Transverse colon (tissue), 4 donors: ENCODE results near the gene ZGLP1. TPM values are rescaled to one million over a fixed set of nuclear protein-coding genes. Genes with fewer than 3 reads are reported as not detected.

ENCODE experiments used
- DNase-seq: peaks from one replicate; pipeline ENCODE4 v3.0.0-alpha.2; 2019
- H3K27ac ChIP-seq, 4 donors: fragments of 200-600 bp; sonication (generic); 2 replicates each; pipeline ENCODE4 v1.5.1; 2016 to 2018; ENCODE audit warnings: inconsistent platforms in 4 of 4
- H3K27me3 ChIP-seq: fragments of 200-600 bp; sonication (generic); 2 replicates; pipeline ENCODE4 v1.5.1; 2017; ENCODE audit warnings: inconsistent platforms
- H3K36me3 ChIP-seq, 4 donors: fragments of 200-600 bp; sonication (generic); 2 replicates each; pipeline ENCODE4 v1.5.1; 2017 to 2019; ENCODE audit warnings: inconsistent platforms in 4 of 4
- H3K4me1 ChIP-seq, 4 donors: fragments of 200-600 bp; sonication (generic); 2 replicates each; pipeline ENCODE4 v1.5.1; 2017 to 2020; ENCODE audit warnings: inconsistent platforms in 4 of 4
- H3K4me3 ChIP-seq, 4 donors: fragments of 200-600 bp; sonication (generic); 1 replicate in 1 of 4; 2 replicates in 3 of 4; pipeline versions ENCODE4 v1.5.1 to v1.6.1; 2017 to 2019; ENCODE audit warnings: inconsistent platforms in 4 of 4
- H3K9me3 ChIP-seq, 2 donors: fragments of 200-600 bp; sonication (generic); 2 replicates each; pipeline ENCODE4 v1.5.1; 2017 to 2019; ENCODE audit warnings: inconsistent platforms in 2 of 2
- EP300 ChIP-seq: sonication (generic); formaldehyde crosslinking; IDR thresholded peaks from one replicate; pipeline ENCODE4 v1.6.1; 2017; ENCODE audit warnings: antibody characterized with exemption, low read depth
- POLR2A ChIP-seq: fragments of 450-650 bp; IDR thresholded peaks from one replicate; pipeline ENCODE4 v1.6.1; 2016; ENCODE audit warnings: antibody characterized with exemption, mild to moderate bottlenecking, moderate library complexity
- POLR2AphosphoS5 ChIP-seq, 3 donors: sonication (generic); formaldehyde crosslinking; IDR thresholded peaks; one replicate each; pipeline ENCODE4 v1.6.1; 2016; ENCODE audit warnings: antibody characterized with exemption in 3 of 3
- WGBS, 2 donors: methylation state at CpG; one replicate each; pipeline ENCODE4 v1.1.5; 2018; ENCODE audit warnings: low coverage in 1 of 2; 5-methylcytosine and 5-hydroxymethylcytosine counted together
- in situ Hi-C, 4 donors: fragments of 200-750 bp; cut with MboI; loops; one replicate each; pipeline versions ENCODE4 v1.15.0 to v1.15.1; 2017; ENCODE audit warnings: low sequenced_read_pairs in 3 of 4, low pct_ligation_motif_present in 1 of 4, low pct_unique_long_range_greater_than_20kb in 1 of 4
- intact Hi-C: fragments of 100-400 bp; cut with DNase I; formaldehyde crosslinking; loops from one replicate; pipeline ENCODE4 v1.15.1; 2023; ENCODE audit warnings: low total_unique reads
- total RNA-seq, 4 donors: library from RNA; depleted of rRNA; stranded (reverse); fragments of >200 nt; gene quantifications; one replicate each; pipeline ENCODE4 v1.1.0, GENCODE V29; 2016
- TF ChIP-seq, protein P1 (sequence below), 5 experiments: fragments of 200-600 bp in 3 of 5; fragments of 450-650 bp in 2 of 5; sonication (generic) in 3 of 5; IDR thresholded peaks; 1 replicate in 2 of 5; 2 replicates in 3 of 5; pipeline ENCODE4 v1.5.1; 2016 to 2017; ENCODE audit warnings: antibody characterized with exemption in 5 of 5, inconsistent platforms in 3 of 5, mild to moderate bottlenecking in 2 of 5, moderate library complexity in 1 of 5

The ZGLP1 gene
- total RNA-seq, 4 donors from 2014 or later: 1.9 to 8.2 (median 3.8) TPM

DNA sequence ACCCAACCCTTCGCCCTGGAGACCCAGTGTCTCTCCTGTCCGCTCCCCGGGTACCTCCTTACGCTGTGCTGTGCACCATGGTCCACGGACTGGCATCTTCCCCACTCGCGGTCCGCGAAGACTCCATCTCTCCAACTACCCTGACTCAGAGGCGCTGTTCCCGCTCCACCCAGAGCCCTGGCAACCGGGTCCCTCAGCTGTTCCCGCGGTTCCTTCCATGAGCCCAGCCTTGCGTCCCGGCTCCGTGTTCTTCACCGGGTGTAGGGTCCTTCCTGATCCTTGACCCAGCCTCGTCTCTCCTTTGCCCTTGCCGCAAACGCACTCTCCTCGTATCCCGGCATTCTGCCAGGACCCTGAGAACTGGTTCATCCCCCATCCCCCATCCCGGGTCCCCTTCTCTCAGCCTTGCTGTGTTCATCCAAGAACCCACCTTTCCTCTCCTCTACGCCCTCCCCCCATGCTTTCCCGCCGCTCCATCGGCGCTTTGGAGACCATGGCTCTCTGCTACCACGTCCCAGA, 19.2 kb downstream of the ZGLP1 start:
- H3K9me3 ChIP-seq: no peaks in the 10 kb centered on the region
- DNase-seq: peak; percentile 15
- intact Hi-C loops: no loop called here
- WGBS, 2 donors: 2 to 29% methylated on average over 1 to 30 of the region's 30 CpGs
- H3K4me3 ChIP-seq: peak overlapping the region in 2 of 4 donors; percentile 36 to 41
- in situ Hi-C loops: no loop called here
- TF ChIP-seq, protein P1, sequence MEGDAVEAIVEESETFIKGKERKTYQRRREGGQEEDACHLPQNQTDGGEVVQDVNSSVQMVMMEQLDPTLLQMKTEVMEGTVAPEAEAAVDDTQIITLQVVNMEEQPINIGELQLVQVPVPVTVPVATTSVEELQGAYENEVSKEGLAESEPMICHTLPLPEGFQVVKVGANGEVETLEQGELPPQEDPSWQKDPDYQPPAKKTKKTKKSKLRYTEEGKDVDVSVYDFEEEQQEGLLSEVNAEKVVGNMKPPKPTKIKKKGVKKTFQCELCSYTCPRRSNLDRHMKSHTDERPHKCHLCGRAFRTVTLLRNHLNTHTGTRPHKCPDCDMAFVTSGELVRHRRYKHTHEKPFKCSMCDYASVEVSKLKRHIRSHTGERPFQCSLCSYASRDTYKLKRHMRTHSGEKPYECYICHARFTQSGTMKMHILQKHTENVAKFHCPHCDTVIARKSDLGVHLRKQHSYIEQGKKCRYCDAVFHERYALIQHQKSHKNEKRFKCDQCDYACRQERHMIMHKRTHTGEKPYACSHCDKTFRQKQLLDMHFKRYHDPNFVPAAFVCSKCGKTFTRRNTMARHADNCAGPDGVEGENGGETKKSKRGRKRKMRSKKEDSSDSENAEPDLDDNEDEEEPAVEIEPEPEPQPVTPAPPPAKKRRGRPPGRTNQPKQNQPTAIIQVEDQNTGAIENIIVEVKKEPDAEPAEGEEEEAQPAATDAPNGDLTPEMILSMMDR (IDR thresholded peaks at IDR 0.05): no peak
- no peak for TF ChIP-seq EP300
- no peak overlapping the region for H3K27ac ChIP-seq
- no peaks in the 10 kb centered on the region for H3K36me3 ChIP-seq
- H3K27me3 ChIP-seq: peaks cover 89% of the 10 kb centered on the region
- peaks cover 41 to 69% (median 65%) of the 10 kb centered on the region in 4 donors for H3K4me1 ChIP-seq

DNA sequence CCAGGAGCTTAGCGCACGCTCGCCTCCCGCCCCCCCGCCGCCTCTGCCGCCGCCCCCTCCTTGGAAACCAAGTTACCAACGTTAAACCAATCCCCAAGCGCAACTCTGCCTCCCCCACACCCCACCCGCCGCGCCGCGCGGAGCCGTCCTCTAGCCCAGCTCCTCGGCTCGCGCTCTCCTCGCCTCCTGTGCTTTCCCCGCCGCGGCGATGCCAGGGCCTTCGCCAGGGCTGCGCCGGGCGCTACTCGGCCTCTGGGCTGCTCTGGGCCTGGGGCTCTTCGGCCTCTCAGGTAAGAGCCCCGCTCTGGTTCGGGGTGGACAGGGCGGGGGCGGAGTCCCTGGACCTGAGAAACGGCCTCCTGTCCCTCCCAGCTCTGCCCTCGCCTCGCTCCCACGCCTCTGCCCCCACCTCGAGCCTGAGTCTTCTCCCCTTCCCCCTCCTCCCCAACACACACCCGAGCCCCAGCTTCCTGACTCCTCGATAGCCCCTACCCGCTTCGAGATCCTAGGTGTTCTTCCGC, 19.7 kb downstream of the ZGLP1 start, which contains the start of gene ICAM5:
Gene ICAM5, plus strand, starts transcription at position 117 of the 521 bp plus-strand sequence. Its CDS starts 92 bp downstream, at position 209.
- Histone ChIP-seq H3K36me3 (no peaks in the 10 kb centered on the region), H3K9me3 (no peaks in the 10 kb centered on the region), H3K27ac (no peak within 1 kb of the TSS), H3K4me3 (peak within 1 kb of the TSS in 2 of 4 donors; percentile 36 to 41), H3K4me1 (peaks cover 36 to 64% (median 60%) of the 10 kb centered on the region in 4 donors), H3K27me3 (peaks cover 84% of the 10 kb centered on the region)
- in situ Hi-C loops: no loop called here
- intact Hi-C loops: loop anchor here (5.0 kb wide), 1 partner anchor 642 kb away; no protein-coding TSS in a partner anchor
- DNase-seq: peak; percentile 13
- 4 to 5% methylated on average over 7 to 36 of the region's 45 CpGs for WGBS, 2 donors
- no peak for TF ChIP-seq POLR2AphosphoS5 (IDR thresholded peaks at IDR 0.05)
- TF ChIP-seq, protein P1 (IDR thresholded peaks at IDR 0.05): no peak
- TF ChIP-seq EP300: no peak
- TF ChIP-seq POLR2A: no peak

DNA sequence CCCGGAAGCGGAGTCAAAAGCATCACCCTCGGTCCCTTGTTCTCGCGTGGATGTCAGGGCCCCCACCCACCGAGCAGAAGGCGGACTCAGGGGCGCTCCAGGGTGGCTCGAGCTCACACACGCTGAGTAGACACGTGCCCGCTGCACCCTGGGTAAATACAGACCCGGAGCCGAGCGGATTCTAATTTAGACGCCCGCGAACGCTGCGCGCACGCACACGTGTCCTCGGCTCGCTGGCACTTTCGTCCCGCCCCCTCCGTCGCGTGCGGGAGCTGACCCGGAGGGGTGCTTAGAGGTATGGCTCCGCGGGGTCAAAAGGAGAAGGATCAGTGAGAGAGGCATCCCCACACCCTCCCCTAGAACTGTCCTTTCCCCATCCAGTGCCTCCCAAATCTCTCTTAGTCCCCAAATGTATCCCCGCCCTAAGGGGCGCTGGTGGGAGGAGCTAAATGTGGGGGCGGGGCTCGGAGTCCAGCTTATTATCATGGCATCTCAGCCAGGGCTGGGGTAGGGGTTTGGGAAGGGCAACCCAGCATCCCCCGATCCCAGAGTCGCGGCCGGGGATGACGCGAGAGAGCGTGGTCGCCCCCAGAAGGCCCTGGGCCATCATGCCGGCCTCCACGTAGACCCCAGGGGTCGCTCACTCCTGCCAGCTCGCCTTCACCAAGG, 20.3 kb downstream of the ZGLP1 start:
- DNase-seq: peak; percentile 56
- H3K27me3 ChIP-seq: peaks cover 78% of the 10 kb centered on the region
- WGBS, 2 donors: 1 to 10% methylated on average over 2 to 34 of the region's 50 CpGs

More for the DNA sequence above, 20.3 kb downstream of the ZGLP1 start:
- TF ChIP-seq EP300 (no peak), POLR2AphosphoS5 (IDR thresholded peaks at IDR 0.05) (no peak), POLR2A (no peak)
- TF ChIP-seq, protein P1 (IDR thresholded peaks at IDR 0.05): no peak
- peak overlapping the region in 2 of 4 donors; percentile 22 to 41 for H3K4me3 ChIP-seq
- no peaks in the 10 kb centered on the region for H3K36me3 ChIP-seq
- in situ Hi-C loops: no loop called here
- peaks cover 36 to 64% (median 60%) of the 10 kb centered on the region in 4 donors for H3K4me1 ChIP-seq
- intact Hi-C loops: loop anchor here (5.0 kb wide), 1 partner anchor 643 kb away; no protein-coding TSS in a partner anchor
- H3K9me3 ChIP-seq: no peaks in the 10 kb centered on the region
- no peak overlapping the region for H3K27ac ChIP-seq
